ENCODE results near the gene DNAJC4. TPM values are rescaled to one million over a fixed set of nuclear protein-coding genes. Genes with fewer than 3 reads are reported as not detected.

Gene DNAJC4
- total RNA-seq, 1 donor from 2014 or later = 17.6 TPM

DNA sequence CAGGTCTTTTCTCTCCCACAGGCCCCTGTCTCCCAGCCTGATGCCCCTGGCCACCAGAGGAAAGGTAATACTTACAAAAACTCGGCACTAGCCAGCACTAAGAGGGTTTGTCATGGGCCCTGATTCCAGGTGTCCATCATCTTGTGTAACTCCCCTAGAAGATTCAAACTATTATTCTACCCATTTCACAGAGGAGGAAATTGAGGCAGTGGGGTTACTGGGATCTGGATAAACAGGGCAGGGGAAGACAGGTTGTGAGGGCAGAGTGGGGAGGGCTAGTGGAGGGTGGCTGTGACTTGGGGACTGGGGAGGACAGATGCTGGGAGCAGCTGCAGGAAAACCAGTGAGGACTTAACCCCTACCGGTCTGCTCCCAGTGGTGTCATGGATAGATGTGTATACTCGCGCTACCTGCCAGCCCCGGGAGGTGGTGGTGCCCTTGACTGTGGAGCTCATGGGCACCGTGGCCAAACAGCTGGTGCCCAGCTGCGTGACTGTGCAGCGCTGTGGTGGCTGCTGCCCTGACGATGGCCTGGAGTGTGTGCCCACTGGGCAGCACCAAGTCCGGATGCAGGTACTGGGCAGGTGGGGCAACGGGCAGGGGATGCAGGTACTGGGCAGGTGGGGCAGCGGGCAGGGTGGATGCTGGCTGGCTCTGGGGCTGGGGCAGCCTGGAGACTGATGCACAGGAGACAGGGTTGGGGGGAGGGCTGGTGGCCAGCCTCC, 5.3 kb downstream of the DNAJC4 start:
- DNase-seq (ENCODE audit: low read depth) = no peak
- peak overlapping the region; percentile 75 for H3K4me3 ChIP-seq (ENCODE audit: low read depth, low read length)
- TF ChIP-seq CTCF (conservative IDR thresholded peaks at IDR 0.05; ENCODE audit: low read depth, low read length) = no peak

- no peak for DNase-seq (ENCODE audit: low read depth)
- no peak overlapping the region for H3K4me3 ChIP-seq (ENCODE audit: low read depth, low read length)
- no peak for TF ChIP-seq CTCF (conservative IDR thresholded peaks at IDR 0.05; ENCODE audit: low read depth, low read length)
These were observed 7.2 kb downstream of the DNAJC4 start for GRCh38 chr11:64237484-64237951.

- no peak for TF ChIP-seq CTCF (conservative IDR thresholded peaks at IDR 0.05; ENCODE audit: low read depth, low read length)
- no peak for DNase-seq (ENCODE audit: low read depth)
These were observed 7.7 kb downstream of the DNAJC4 start for GRCh38 chr11:64238076-64238475.

GRCh38 chr11:64238999-64239398, 8.7 kb downstream of the DNAJC4 start:
- TF ChIP-seq CTCF (conservative IDR thresholded peaks at IDR 0.05; ENCODE audit: low read depth, low read length) = no peak
- no peak for DNase-seq (ENCODE audit: low read depth)
- H3K4me3 ChIP-seq (ENCODE audit: low read depth, low read length) = no peak overlapping the region

More at GRCh38 chr11:64238076-64238475, 7.7 kb downstream of the DNAJC4 start:
- H3K4me3 ChIP-seq (ENCODE audit: low read depth, low read length) = no peak overlapping the region

DNA sequence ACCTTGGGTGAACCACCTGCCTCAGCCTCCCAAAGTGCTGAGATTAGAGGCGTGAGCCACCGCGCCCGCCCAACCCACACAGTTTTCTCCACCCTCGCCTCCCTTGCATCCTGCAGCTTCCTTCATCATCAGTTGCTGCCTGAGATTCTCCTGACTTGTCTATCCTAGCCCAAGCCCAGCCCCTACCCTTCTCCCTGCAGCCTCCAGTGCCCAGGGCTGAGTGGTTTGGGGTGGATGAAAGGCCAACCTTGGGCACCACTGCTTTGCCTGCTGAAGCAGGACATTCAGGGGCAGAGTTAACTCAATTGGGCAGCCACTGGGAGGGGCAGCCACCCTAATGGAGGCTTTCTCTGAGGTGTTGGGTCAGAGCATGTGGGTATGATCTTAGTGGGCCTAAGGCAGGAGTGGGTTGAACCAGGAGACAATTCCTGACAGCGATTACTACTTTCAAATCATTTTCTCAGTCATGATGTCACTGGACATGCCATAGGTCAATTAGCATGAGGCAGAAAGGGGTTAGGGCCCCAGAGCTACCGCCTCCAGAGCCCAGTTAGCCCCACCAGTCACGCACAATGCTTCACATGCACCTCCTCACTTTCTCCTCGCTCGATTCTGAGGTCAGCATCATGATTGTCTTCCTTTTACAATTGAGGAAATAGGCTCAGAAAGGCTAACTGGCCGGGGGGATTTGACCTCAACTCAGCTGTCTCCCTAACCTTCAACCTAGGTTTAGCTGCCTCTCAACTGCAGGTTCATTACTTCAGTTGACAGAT, 9.5 kb downstream of the DNAJC4 start:
- no peak for TF ChIP-seq CTCF (conservative IDR thresholded peaks at IDR 0.05; ENCODE audit: low read depth, low read length)
- DNase-seq (ENCODE audit: low read depth) = no peak
- peak overlapping the region; percentile 96 for H3K4me3 ChIP-seq (ENCODE audit: low read depth, low read length)

DNA sequence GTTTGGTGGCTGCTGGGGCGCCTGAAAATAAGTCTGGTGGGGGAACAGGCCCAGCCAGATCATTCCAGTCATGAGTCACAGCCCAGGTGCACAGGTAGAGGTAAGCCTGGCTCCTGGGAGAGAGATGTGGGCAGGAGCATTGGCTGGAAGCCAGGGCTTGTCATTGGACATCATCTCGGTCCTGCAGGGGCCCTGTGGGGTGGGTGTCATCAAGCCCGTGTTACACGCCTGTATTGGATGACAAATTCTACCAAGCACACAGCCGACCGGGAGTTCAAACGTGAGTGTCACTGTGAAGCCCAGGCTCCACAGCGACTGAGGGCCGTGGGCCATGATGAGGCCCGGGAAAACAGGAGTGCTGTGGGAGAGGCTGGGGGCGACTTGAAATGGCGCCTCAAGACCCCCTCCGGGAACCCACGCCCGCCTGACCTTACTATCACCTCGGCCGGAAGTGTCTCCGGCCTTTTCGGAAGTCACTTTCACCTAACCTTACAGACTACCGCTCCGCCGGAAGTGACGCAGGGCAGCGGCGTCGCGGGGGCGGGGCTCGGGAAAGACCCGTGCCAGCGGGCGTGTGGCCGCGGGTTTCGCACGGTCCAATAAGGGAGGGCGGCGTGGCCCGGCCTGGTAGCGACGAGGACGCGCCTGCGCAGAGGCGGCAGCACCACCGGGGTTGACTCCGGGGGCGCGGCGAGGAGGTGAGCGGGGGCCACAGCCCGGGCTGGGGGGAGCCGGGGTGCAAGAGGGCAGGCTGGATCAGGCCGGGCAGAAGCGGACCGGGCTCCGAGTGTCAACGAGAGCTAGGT, 10.3 kb downstream of the DNAJC4 start, which contains the start of gene FKBP2:
Gene FKBP2 (plus strand): TSS at position 661 of the 806 bp plus-strand sequence. CDS start 1,293 bp downstream, outside the sequence.
- DNase-seq (ENCODE audit: low read depth) = no peak
- TF ChIP-seq CTCF (conservative IDR thresholded peaks at IDR 0.05; ENCODE audit: low read depth, low read length) = no peak
- peak within 1 kb of the TSS; percentile 96 for H3K4me3 ChIP-seq (ENCODE audit: low read depth, low read length)
